HG03460 (cell line): ENCODE results near the gene PTPN7.
"Not testable (repeated sequence)": the region's sequence is repeated elsewhere in the genome, so short reads cannot be mapped to it uniquely, and the experiment has no call there.

Experiments
- ATAC-seq: cut with Tn5 transposase; IDR thresholded peaks from one replicate; pipeline ENCODE4 v1.9.1; 2021; ENCODE audit not compliant: unreplicated experiment

Gene PTPN7

GRCh38 chr1:202189918-202190715 is 29.7 kb upstream of the PTPN7 start:
- no peak for ATAC-seq

- ATAC-seq = no peak
Measured at GRCh38 chr1:202189001-202189790, 28.8 kb upstream of the PTPN7 start.

GRCh38 chr1:202187697-202188407 is 27.4 kb upstream of the PTPN7 start:
- ATAC-seq = no peak

- ATAC-seq = no peak
Measured at GRCh38 chr1:202187041-202187671, 26.8 kb upstream of the PTPN7 start.

GRCh38 chr1:202186327-202186726 is 25.9 kb upstream of the PTPN7 start:
- ATAC-seq = no peak

- no peak for ATAC-seq
Measured at GRCh38 chr1:202184750-202185460, 24.5 kb upstream of the PTPN7 start.

- no peak for ATAC-seq
Measured at GRCh38 chr1:202182040-202182877, 21.9 kb upstream of the PTPN7 start.

GRCh38 chr1:202181586-202181985 is 21.2 kb upstream of the PTPN7 start:
- ATAC-seq = no peak

GRCh38 chr1:202180751-202181139 is 20.3 kb upstream of the PTPN7 start:
- not testable (repeated sequence) for ATAC-seq

GRCh38 chr1:202179828-202180750 is 19.7 kb upstream of the PTPN7 start:
- no peak for ATAC-seq

GRCh38 chr1:202176949-202177927 is 16.8 kb upstream of the PTPN7 start:
- no peak for ATAC-seq

GRCh38 chr1:202173993-202174392 is 13.6 kb upstream of the PTPN7 start:
- ATAC-seq = no peak

- no peak for ATAC-seq
Measured at GRCh38 chr1:202172015-202172355, 11.6 kb upstream of the PTPN7 start.

GRCh38 chr1:202171292-202172014 is 11.1 kb upstream of the PTPN7 start:
- ATAC-seq = no peak

- ATAC-seq = no peak
Measured at GRCh38 chr1:202170726-202171125, 10.3 kb upstream of the PTPN7 start.

- no peak for ATAC-seq
Measured at GRCh38 chr1:202168861-202169260, 8.5 kb upstream of the PTPN7 start.
